ENCODE results near the gene VEZF1.

GRCh38 chr17:57987581-57988300 is at the start of gene VEZF1:
- TF ChIP-seq POLR2AphosphoS5 (IDR thresholded peaks at IDR 0.05; ENCODE audit: low read depth, low read length) = no peak
- TF ChIP-seq POLR2A (IDR thresholded peaks at IDR 0.05; ENCODE audit: low read depth, low read length) = no peak
- no peak for TF ChIP-seq TAF1 (IDR thresholded peaks at IDR 0.05; ENCODE audit: low read depth, low read length)
- TF ChIP-seq SPI1 (IDR thresholded peaks at IDR 0.05; ENCODE audit: low read depth, low read length) = no peak
- TF ChIP-seq PAX5 (IDR thresholded peaks at IDR 0.05; ENCODE audit: insufficient read depth, low read length, severe bottlenecking) = no peak
- TF ChIP-seq POU2F2 (IDR thresholded peaks at IDR 0.05; ENCODE audit: low read depth, low read length) = no peak

Data from GM12891 (cell line).